GM12892 (cell line): ENCODE results near the gene GATA1.

Experiments used
- POLR2A ChIP-seq: IDR thresholded peaks from 2 replicates; pipeline ENCODE4 v1.6.1; 2011; ENCODE audit warnings: low read depth, low read length, control low read depth
- POLR2AphosphoS5 ChIP-seq: IDR thresholded peaks from 2 replicates; pipeline ENCODE4 v1.6.1; 2011; ENCODE audit warnings: low read depth, low read length, control low read depth

DNA sequence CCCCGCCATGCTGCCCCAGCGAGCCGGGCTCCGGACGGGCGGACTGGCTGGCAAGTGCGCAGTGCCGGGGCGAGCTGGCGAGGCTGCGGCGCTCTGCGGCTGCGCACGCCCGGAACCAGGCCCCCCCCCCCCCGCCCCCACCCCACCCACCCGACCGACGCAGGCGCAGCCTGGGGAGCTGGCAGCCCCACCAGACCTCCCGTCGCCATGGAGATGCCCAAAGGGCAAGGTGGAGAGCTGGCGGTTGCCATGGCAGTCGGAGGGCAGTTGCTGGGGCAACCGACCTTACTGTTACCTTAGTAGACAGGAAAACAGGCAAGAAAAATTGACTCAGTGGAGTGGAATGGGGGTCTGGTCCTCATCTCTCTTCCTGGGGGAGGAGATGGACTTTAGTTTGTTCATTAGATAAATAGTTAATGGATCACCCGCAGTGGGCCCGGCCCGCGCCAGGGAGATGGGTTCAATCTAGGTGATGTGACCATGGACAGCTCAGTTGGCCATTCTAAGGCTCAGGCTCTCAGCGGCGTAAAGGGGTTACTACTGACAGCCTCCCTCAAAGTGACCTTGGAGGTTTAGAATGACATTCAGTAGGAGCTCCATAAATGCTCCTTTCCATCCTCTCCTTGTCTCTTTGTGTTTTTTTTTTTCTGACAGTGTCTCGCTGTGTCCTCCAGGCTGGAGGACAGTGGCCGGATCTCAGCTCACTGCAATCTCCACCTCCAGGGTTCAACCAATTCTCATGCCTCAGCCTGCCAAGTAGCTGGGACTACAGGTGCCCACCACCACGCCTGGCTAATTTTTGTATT is 49.3 kb downstream of the GATA1 start, which contains the start of gene PCSK1N:
- TF ChIP-seq POLR2A (no peak), POLR2AphosphoS5 (no peak)
